PC-9 (cell line): ENCODE results near the gene KIF6.

ENCODE experiments used
- CTCF ChIP-seq: fragments of 200-600 bp; sonication (generic); conservative IDR thresholded peaks from 2 replicates; pipeline ENCODE4 v1.6.1; 2017; ENCODE audit warnings: mixed run types, antibody characterized with exemption, mild to moderate bottlenecking, moderate library complexity
- EZH2 ChIP-seq: fragments of 200-600 bp; sonication (generic); IDR thresholded peaks from 2 replicates; pipeline ENCODE4 v1.8.0; 2017; ENCODE audit warnings: antibody characterized with exemption, low read depth

DNA sequence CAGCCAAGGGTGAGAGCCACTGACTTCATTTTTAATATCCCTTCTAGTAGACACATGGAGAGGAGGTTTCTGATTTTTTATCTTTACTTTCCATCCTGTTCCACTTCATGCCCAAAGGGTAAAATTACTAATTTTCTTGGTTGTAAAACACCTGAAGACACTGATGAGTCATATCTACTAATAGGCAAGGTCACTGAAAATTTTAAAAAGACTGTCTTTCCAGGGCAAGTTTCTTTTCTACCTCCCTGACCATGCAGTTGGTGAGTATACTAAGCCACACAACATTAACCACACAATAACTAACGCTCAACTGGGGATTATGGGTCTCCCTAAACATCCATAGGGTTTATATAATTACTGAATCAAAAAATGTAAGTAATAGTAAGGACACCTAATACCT, 109.6 kb downstream of the KIF6 start:
- TF ChIP-seq EZH2 (no peak), CTCF (no peak)
